ENCODE results near the gene HARBI1.

HARBI1 gene

GRCh38 chr11:46637546-46637945 is 20.5 kb upstream of the HARBI1 start:
- in situ Hi-C loops (cut with MboI; ENCODE audit: low pct_unique_long_range_greater_than_20kb, low sequenced_read_pairs): no loop called here

GRCh38 chr11:46635557-46636139 is 18.6 kb upstream of the HARBI1 start:
- no peak for DNase-seq
- in situ Hi-C loops (cut with MboI; ENCODE audit: low pct_unique_long_range_greater_than_20kb, low sequenced_read_pairs): no loop called here

More at GRCh38 chr11:46637546-46637945, 20.5 kb upstream of the HARBI1 start:
- DNase-seq: no peak

GRCh38 chr11:46633291-46634217 is 16.5 kb upstream of the HARBI1 start:
- in situ Hi-C loops (cut with MboI; ENCODE audit: low pct_unique_long_range_greater_than_20kb, low sequenced_read_pairs): no loop called here
- DNase-seq: no peak

- in situ Hi-C loops (cut with MboI; ENCODE audit: low pct_unique_long_range_greater_than_20kb, low sequenced_read_pairs): no loop called here
- no peak for DNase-seq
These were observed 15.5 kb upstream of the HARBI1 start for GRCh38 chr11:46632502-46632901.

- DNase-seq: no peak
- in situ Hi-C loops (cut with MboI; ENCODE audit: low pct_unique_long_range_greater_than_20kb, low sequenced_read_pairs): no loop called here
These were observed 14.6 kb upstream of the HARBI1 start for GRCh38 chr11:46631676-46632075.

- DNase-seq: no peak
- in situ Hi-C loops (cut with MboI; ENCODE audit: low pct_unique_long_range_greater_than_20kb, low sequenced_read_pairs): no loop called here
These were observed 13.2 kb upstream of the HARBI1 start for GRCh38 chr11:46630237-46630636.

GRCh38 chr11:46628961-46629360 is 11.9 kb upstream of the HARBI1 start:
- no peak for DNase-seq
- in situ Hi-C loops (cut with MboI; ENCODE audit: low pct_unique_long_range_greater_than_20kb, low sequenced_read_pairs): no loop called here

GRCh38 chr11:46625406-46625805 is 8.4 kb upstream of the HARBI1 start:
- in situ Hi-C loops (cut with MboI; ENCODE audit: low pct_unique_long_range_greater_than_20kb, low sequenced_read_pairs): no loop called here
- no peak for DNase-seq

- DNase-seq: no peak
- in situ Hi-C loops (cut with MboI; ENCODE audit: low pct_unique_long_range_greater_than_20kb, low sequenced_read_pairs): no loop called here
These were observed 1.8 kb upstream of the HARBI1 start for GRCh38 chr11:46618837-46619236.

- in situ Hi-C loops (cut with MboI; ENCODE audit: low pct_unique_long_range_greater_than_20kb, low sequenced_read_pairs): no loop called here
- DNase-seq: no peak
These were observed 916 bp upstream of the HARBI1 start for GRCh38 chr11:46617972-46618314.

GRCh38 chr11:46616551-46617133 is 385 bp downstream of the HARBI1 start:
- no peak for DNase-seq
- in situ Hi-C loops (cut with MboI; ENCODE audit: low pct_unique_long_range_greater_than_20kb, low sequenced_read_pairs): no loop called here

GRCh38 chr11:46615756-46616155 is 1.3 kb downstream of the HARBI1 start:
- in situ Hi-C loops (cut with MboI; ENCODE audit: low pct_unique_long_range_greater_than_20kb, low sequenced_read_pairs): no loop called here
- no peak for DNase-seq

- in situ Hi-C loops (cut with MboI; ENCODE audit: low pct_unique_long_range_greater_than_20kb, low sequenced_read_pairs): no loop called here
- no peak for DNase-seq
These were observed 4.7 kb downstream of the HARBI1 start for GRCh38 chr11:46612326-46612725.

GRCh38 chr11:46611526-46612304 is 5.3 kb downstream of the HARBI1 start:
- in situ Hi-C loops (cut with MboI; ENCODE audit: low pct_unique_long_range_greater_than_20kb, low sequenced_read_pairs): no loop called here

GRCh38 chr11:46609386-46609785 is 7.6 kb downstream of the HARBI1 start:
- in situ Hi-C loops (cut with MboI; ENCODE audit: low pct_unique_long_range_greater_than_20kb, low sequenced_read_pairs): no loop called here

More at GRCh38 chr11:46611526-46612304, 5.3 kb downstream of the HARBI1 start:
- DNase-seq: no peak

GRCh38 chr11:46607516-46607915 is 9.5 kb downstream of the HARBI1 start:
- DNase-seq: no peak
- in situ Hi-C loops (cut with MboI; ENCODE audit: low pct_unique_long_range_greater_than_20kb, low sequenced_read_pairs): no loop called here

More at GRCh38 chr11:46609386-46609785, 7.6 kb downstream of the HARBI1 start:
- no peak for DNase-seq

- DNase-seq: no peak
- in situ Hi-C loops (cut with MboI; ENCODE audit: low pct_unique_long_range_greater_than_20kb, low sequenced_read_pairs): no loop called here
These were observed 12.2 kb downstream of the HARBI1 start for GRCh38 chr11:46604796-46605195.

GRCh38 chr11:46603704-46604308 is 13.2 kb downstream of the HARBI1 start:
- in situ Hi-C loops (cut with MboI; ENCODE audit: low pct_unique_long_range_greater_than_20kb, low sequenced_read_pairs): no loop called here
- no peak for DNase-seq

GRCh38 chr11:46601129-46601528 is 15.9 kb downstream of the HARBI1 start:
- in situ Hi-C loops (cut with MboI; ENCODE audit: low pct_unique_long_range_greater_than_20kb, low sequenced_read_pairs): no loop called here
- DNase-seq: no peak

Data from KBM-7 (cell line).